ENCODE results near the gene DMRT1. TPM values are rescaled to one million over a fixed set of nuclear protein-coding genes. Genes with fewer than 3 reads are reported as not detected.

Gene DMRT1
- total RNA-seq, 1 donor from 2014 or later: not detected

- TF ChIP-seq CTCF (IDR thresholded peaks at IDR 0.05): no peak
- Mint-ChIP-seq H3K9me3 (ENCODE audit: unreplicated experiment) (no peaks in the 10 kb centered on the region), H3K4me3 (ENCODE audit: unreplicated experiment) (no peak overlapping the region), H3K27ac (ENCODE audit: unreplicated experiment) (no peak overlapping the region), H3K4me1 (ENCODE audit: unreplicated experiment) (no peaks in the 10 kb centered on the region), H3K36me3 (ENCODE audit: unreplicated experiment) (no peaks in the 10 kb centered on the region), H3K27me3 (ENCODE audit: unreplicated experiment) (peaks cover 29% of the 10 kb centered on the region)
- no peak for DNase-seq (ENCODE audit: extremely low spot score, unreplicated experiment)
Measured at GRCh38 chr9:959914-960313, 118.4 kb downstream of the DMRT1 start.

- DNase-seq (ENCODE audit: extremely low spot score, unreplicated experiment): no peak
- Mint-ChIP-seq H3K4me3 (ENCODE audit: unreplicated experiment) (no peak overlapping the region), H3K4me1 (ENCODE audit: unreplicated experiment) (no peaks in the 10 kb centered on the region), H3K36me3 (ENCODE audit: unreplicated experiment) (no peaks in the 10 kb centered on the region), H3K9me3 (ENCODE audit: unreplicated experiment) (no peaks in the 10 kb centered on the region), H3K27me3 (ENCODE audit: unreplicated experiment) (peaks cover 45% of the 10 kb centered on the region), H3K27ac (ENCODE audit: unreplicated experiment) (no peak overlapping the region)
- no peak for TF ChIP-seq CTCF (IDR thresholded peaks at IDR 0.05)
Measured at GRCh38 chr9:962023-962422, 120.5 kb downstream of the DMRT1 start.

GRCh38 chr9:965497-965896 is 124.0 kb downstream of the DMRT1 start:
- no peak for DNase-seq (ENCODE audit: extremely low spot score, unreplicated experiment)
- H3K4me3 Mint-ChIP-seq (ENCODE audit: unreplicated experiment): no peak overlapping the region
- no peaks in the 10 kb centered on the region for H3K9me3 Mint-ChIP-seq (ENCODE audit: unreplicated experiment)
- no peak for TF ChIP-seq CTCF (IDR thresholded peaks at IDR 0.05)
- no peak overlapping the region for H3K27ac Mint-ChIP-seq (ENCODE audit: unreplicated experiment)
- H3K27me3 Mint-ChIP-seq (ENCODE audit: unreplicated experiment): peaks cover 77% of the 10 kb centered on the region
- H3K4me1 Mint-ChIP-seq (ENCODE audit: unreplicated experiment): peaks cover 2% of the 10 kb centered on the region
- no peaks in the 10 kb centered on the region for H3K36me3 Mint-ChIP-seq (ENCODE audit: unreplicated experiment)

GRCh38 chr9:966870-967269 is 125.4 kb downstream of the DMRT1 start:
- Mint-ChIP-seq H3K27me3 (ENCODE audit: unreplicated experiment) (peaks cover 80% of the 10 kb centered on the region), H3K4me1 (ENCODE audit: unreplicated experiment) (peaks cover 4% of the 10 kb centered on the region)

GRCh38 chr9:967436-967835 is 125.9 kb downstream of the DMRT1 start:
- peaks cover 81% of the 10 kb centered on the region for H3K27me3 Mint-ChIP-seq (ENCODE audit: unreplicated experiment)
- peaks cover 6% of the 10 kb centered on the region for H3K4me1 Mint-ChIP-seq (ENCODE audit: unreplicated experiment)
- no peak for DNase-seq (ENCODE audit: extremely low spot score, unreplicated experiment)
- H3K9me3 Mint-ChIP-seq (ENCODE audit: unreplicated experiment): no peaks in the 10 kb centered on the region
- TF ChIP-seq CTCF (IDR thresholded peaks at IDR 0.05): no peak
- H3K27ac Mint-ChIP-seq (ENCODE audit: unreplicated experiment): no peak overlapping the region
- H3K36me3 Mint-ChIP-seq (ENCODE audit: unreplicated experiment): no peaks in the 10 kb centered on the region
- H3K4me3 Mint-ChIP-seq (ENCODE audit: unreplicated experiment): no peak overlapping the region

More at GRCh38 chr9:966870-967269, 125.4 kb downstream of the DMRT1 start:
- H3K9me3 Mint-ChIP-seq (ENCODE audit: unreplicated experiment): no peaks in the 10 kb centered on the region
- DNase-seq (ENCODE audit: extremely low spot score, unreplicated experiment): no peak
- no peak overlapping the region for H3K4me3 Mint-ChIP-seq (ENCODE audit: unreplicated experiment)
- no peaks in the 10 kb centered on the region for H3K36me3 Mint-ChIP-seq (ENCODE audit: unreplicated experiment)
- no peak overlapping the region for H3K27ac Mint-ChIP-seq (ENCODE audit: unreplicated experiment)
- no peak for TF ChIP-seq CTCF (IDR thresholded peaks at IDR 0.05)

Measured in osteocyte (in vitro differentiated cells).